Measurements from ENCODE around the gene FGF7. TPM values are rescaled to one million over a fixed set of nuclear protein-coding genes. Genes with fewer than 3 reads are reported as not detected.

FGF7 gene
- total RNA-seq, 2 donors from 2014 or later, result not detected

DNA sequence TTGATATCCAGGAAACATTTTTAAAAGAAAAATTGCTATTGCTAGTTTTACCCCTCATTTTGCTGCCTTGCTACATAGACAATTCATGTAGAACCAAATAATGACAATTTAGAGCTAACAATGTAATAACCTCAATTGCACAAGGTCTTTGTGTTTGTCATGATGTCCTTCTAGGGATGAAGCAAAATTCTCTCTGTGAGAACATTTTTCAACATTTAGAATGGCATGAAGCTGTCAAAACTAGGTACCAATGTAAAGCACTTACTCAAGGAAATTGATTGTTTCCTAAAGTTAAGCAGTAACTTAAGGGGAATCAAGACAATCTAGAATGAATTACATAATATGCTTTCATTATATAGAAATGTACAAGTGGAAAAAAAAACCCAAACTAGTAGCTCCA lies 7.9 kb upstream of the FGF7 start:
- no peaks in the 10 kb centered on the region for H3K36me3 Mint-ChIP-seq (ENCODE audit: low read depth)
- H3K4me1 Mint-ChIP-seq, result no peaks in the 10 kb centered on the region
- H3K4me3 Mint-ChIP-seq, result no peak overlapping the region
- TF ChIP-seq, protein P1, sequence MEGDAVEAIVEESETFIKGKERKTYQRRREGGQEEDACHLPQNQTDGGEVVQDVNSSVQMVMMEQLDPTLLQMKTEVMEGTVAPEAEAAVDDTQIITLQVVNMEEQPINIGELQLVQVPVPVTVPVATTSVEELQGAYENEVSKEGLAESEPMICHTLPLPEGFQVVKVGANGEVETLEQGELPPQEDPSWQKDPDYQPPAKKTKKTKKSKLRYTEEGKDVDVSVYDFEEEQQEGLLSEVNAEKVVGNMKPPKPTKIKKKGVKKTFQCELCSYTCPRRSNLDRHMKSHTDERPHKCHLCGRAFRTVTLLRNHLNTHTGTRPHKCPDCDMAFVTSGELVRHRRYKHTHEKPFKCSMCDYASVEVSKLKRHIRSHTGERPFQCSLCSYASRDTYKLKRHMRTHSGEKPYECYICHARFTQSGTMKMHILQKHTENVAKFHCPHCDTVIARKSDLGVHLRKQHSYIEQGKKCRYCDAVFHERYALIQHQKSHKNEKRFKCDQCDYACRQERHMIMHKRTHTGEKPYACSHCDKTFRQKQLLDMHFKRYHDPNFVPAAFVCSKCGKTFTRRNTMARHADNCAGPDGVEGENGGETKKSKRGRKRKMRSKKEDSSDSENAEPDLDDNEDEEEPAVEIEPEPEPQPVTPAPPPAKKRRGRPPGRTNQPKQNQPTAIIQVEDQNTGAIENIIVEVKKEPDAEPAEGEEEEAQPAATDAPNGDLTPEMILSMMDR (conservative IDR thresholded peaks at IDR 0.05), result no peak
- Histone ChIP-seq H3K9me3 (ENCODE audit: control insufficient read depth, low read length) (no peaks in the 10 kb centered on the region), H3K4me1 (ENCODE audit: control insufficient read depth, insufficient read depth, low read length) (no peaks in the 10 kb centered on the region), H3K27me3 (ENCODE audit: control insufficient read depth, insufficient read depth, low read length, poor library complexity, severe bottlenecking) (no peaks in the 10 kb centered on the region), H3K4me3 (ENCODE audit: low read length) (no peak overlapping the region), H3K27ac (ENCODE audit: low read depth, low read length) (no peak overlapping the region), H3K9ac (ENCODE audit: extremely low read depth, low read length, poor library complexity, severe bottlenecking) (no peak overlapping the region), H3K36me3 (ENCODE audit: control insufficient read depth, insufficient read depth, low read length) (no peaks in the 10 kb centered on the region)
- H3K27ac Mint-ChIP-seq, result no peak overlapping the region
- no peaks in the 10 kb centered on the region for H3K9me3 Mint-ChIP-seq
- no peaks in the 10 kb centered on the region for H3K27me3 Mint-ChIP-seq (ENCODE audit: insufficient read depth)
- no peak for DNase-seq

DNA sequence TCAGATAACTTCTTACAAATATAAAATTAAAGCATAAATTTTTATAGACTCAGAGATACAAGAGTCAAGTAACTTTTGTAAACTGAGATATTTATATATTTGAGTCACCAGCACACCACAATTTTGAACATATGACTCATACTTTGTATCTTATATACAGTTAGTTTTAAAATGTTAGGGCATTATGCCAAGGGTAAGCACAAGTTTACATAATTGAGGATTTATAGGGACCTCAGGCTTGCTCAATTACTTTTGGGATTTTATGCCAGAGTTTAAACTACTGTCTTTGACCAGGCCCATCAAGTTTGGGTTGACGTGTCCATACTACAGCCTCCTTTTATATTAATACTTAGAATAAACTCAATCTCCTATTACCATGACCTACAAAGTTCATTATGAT lies 7.4 kb upstream of the FGF7 start:
- no peak for DNase-seq
- H3K27ac Mint-ChIP-seq, result no peak overlapping the region
- Histone ChIP-seq H3K27me3 (ENCODE audit: control insufficient read depth, insufficient read depth, low read length, poor library complexity, severe bottlenecking) (no peaks in the 10 kb centered on the region), H3K4me1 (ENCODE audit: control insufficient read depth, insufficient read depth, low read length) (no peaks in the 10 kb centered on the region), H3K4me3 (ENCODE audit: low read length) (no peak overlapping the region), H3K27ac (ENCODE audit: low read depth, low read length) (no peak overlapping the region), H3K9me3 (ENCODE audit: control insufficient read depth, low read length) (no peaks in the 10 kb centered on the region), H3K9ac (ENCODE audit: extremely low read depth, low read length, poor library complexity, severe bottlenecking) (no peak overlapping the region), H3K36me3 (ENCODE audit: control insufficient read depth, insufficient read depth, low read length) (no peaks in the 10 kb centered on the region)
- no peak overlapping the region for H3K4me3 Mint-ChIP-seq
- no peaks in the 10 kb centered on the region for H3K27me3 Mint-ChIP-seq (ENCODE audit: insufficient read depth)
- TF ChIP-seq, protein P1 (conservative IDR thresholded peaks at IDR 0.05), result no peak
- H3K4me1 Mint-ChIP-seq, result no peaks in the 10 kb centered on the region
- 87 to 100% methylated on average over 1 of the region's 1 CpG for WGBS, 2 experiments (ENCODE audit: insufficient coverage in 1 of 2, insufficient read length in 1 of 2)
- H3K9me3 Mint-ChIP-seq, result no peaks in the 10 kb centered on the region
- H3K36me3 Mint-ChIP-seq (ENCODE audit: low read depth), result no peaks in the 10 kb centered on the region

DNA sequence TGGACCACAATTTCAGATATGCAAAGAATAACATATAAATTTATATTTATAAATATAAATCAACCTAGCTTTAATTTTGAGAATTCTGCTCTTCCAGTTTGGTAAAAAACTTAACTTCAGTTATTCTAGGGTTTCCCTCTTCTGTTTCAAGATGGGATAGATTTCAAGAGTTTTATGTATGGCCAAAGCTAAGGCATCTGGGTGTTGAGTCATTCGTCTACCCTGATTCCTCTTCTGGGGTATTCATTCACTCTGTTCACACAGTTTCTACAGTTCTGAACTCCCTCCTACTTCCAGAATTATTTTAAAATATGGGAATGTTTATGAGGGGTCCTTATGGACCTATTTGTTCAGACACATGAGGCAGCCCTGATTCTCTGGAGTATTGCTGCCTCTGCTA lies 4.2 kb upstream of the FGF7 start:
- Mint-ChIP-seq H3K4me1 (no peaks in the 10 kb centered on the region), H3K36me3 (ENCODE audit: low read depth) (no peaks in the 10 kb centered on the region), H3K9me3 (no peaks in the 10 kb centered on the region), H3K27ac (no peak overlapping the region), H3K27me3 (ENCODE audit: insufficient read depth) (no peaks in the 10 kb centered on the region), H3K4me3 (no peak overlapping the region)
- H3K9me3 ChIP-seq (ENCODE audit: control insufficient read depth, low read length), result no peaks in the 10 kb centered on the region
- 93% methylated on average over 1 of the region's 1 CpG; no CpG with 5 or more reads in 1 of the 2 experiments for WGBS, 2 experiments (ENCODE audit: insufficient coverage in 1 of 2, insufficient read length in 1 of 2)
- no peaks in the 10 kb centered on the region for H3K27me3 ChIP-seq (ENCODE audit: control insufficient read depth, insufficient read depth, low read length, poor library complexity, severe bottlenecking)
- no peak overlapping the region for H3K9ac ChIP-seq (ENCODE audit: extremely low read depth, low read length, poor library complexity, severe bottlenecking)
- no peaks in the 10 kb centered on the region for H3K36me3 ChIP-seq (ENCODE audit: control insufficient read depth, insufficient read depth, low read length)
- peaks cover 3% of the 10 kb centered on the region for H3K4me1 ChIP-seq (ENCODE audit: control insufficient read depth, insufficient read depth, low read length)
- no peak for DNase-seq
- no peak overlapping the region for H3K27ac ChIP-seq (ENCODE audit: low read depth, low read length)
- TF ChIP-seq, protein P1 (conservative IDR thresholded peaks at IDR 0.05), result no peak
- H3K4me3 ChIP-seq (ENCODE audit: low read length), result no peak overlapping the region

Data from endodermal cell (in vitro differentiated cells).